ENCODE measurements around the gene C1orf94. TPM values are rescaled to one million over a fixed set of nuclear protein-coding genes. Genes with fewer than 3 reads are reported as not detected.
A peak's percentile ranks its signal among the peaks of the same experiment; 100 is the strongest.

The C1orf94 gene
- total RNA-seq, 1 donor from 2014 or later: under 0.01 TPM

DNA sequence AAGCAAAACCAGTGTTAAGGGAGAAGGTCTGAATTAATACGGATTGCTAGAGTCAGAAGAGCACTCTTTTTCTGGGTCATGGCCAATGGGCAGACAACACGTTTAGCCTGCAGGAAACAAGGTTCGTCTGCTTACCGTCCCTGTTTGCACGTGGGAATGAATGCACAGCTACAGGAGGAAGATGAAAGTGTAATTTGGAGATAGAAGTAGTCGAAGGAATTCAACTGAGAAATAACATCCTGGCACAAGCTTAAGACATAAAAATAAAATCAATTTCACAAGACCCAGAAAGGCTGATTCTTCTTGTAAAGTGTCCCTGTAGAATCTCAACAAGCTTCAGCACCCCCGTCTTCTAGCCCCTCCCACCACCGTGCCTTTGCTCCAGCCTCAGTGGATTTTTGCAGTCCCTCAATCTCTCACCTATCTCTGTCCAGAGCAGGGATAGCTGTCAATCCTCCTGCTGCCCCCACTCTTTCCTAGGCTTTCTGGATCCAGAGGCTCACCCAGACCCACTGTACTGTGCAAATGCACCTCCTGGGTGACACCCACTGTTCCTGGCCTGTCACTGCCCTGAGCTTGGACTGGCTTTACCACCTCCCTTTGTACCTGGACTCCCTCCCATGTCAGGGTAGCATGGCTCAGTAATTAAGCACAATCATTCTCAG, 60.6 kb downstream of the C1orf94 start:
- FAIRE-seq: no peak

DNA sequence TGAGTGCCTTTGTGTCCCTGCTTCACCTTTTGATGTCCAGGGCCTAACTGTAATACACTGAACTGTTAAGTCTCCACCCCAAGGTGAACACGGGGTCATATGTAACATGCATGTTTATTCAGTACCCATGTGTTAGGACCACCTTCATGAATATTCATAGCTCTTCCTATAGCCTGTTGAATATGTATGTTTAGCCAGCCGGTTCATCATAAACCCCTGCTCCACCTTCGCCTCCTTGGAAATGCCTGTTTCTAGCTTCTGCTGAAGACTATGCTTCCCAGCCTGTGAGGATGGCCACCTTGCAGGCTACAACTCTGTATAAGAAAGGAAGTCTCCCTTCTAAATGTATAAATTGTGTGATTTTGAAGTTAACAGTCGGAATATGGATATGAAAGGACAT, 69.3 kb downstream of the C1orf94 start:
- no peak for FAIRE-seq
- DNase-seq (ENCODE audit: low spot score in 2 of 2): no peak

More for the DNA sequence above, 60.6 kb downstream of the C1orf94 start:
- DNase-seq (ENCODE audit: low spot score in 2 of 2): no peak

DNA sequence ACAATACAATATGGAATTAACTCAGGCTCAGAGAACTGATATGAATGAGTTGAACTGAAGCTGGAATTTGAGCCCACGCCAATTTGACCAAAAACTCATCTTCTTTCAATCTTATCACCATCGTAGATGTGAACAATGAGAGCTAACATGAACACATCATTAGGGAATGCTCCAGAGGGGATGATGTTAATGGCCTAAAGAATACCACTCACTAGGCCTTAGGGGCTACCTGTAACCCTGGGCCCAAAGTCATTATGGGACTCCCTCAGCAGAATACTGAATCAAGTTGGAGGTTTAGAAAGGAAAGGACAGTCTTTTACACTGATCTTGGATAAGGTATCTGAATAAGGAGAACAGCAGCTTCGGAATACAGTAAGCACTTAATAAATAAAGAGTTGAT, 73.6 kb downstream of the C1orf94 start:
- FAIRE-seq (no peak), DNase-seq (ENCODE audit: low spot score in 2 of 2) (no peak)

DNA sequence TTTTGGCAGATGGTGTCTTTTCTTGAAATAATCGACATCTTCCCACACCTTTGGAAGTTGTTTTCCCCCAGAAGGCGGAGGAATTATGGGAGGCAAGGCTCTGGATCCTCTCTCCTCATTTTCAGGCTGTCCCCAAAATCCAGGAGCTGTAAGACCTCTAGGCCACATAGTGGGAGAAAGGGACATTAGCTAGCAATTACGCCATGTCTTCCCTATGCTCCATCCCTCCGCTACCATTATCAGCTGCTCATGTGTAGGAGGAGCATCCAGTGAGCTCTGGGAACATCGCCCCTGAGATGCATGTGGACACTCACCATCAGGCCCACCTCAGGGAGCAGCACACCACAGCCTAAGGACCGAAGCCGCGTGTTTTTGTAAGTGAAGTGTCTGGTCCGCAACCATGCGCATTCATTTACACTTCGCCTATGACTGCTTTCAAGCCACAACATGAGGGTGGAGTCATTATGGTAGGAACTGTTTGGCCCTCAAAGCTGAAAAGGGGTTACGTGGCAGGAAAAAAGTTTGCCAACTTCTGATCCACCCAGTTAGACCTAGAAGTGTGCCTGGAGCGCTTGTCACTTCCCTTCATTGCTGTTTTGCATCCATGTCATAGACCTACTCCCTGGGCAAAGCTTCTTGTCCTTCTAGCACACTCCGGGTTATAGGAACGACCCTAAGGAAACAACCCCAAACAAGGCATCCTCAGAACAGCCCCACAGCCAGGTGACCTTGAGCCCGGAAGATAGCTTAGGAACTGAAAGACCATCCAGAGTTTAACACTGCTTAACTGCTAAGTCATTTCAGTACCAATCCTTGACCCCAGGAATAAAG, 85.5 kb downstream of the C1orf94 start:
- no peak for DNase-seq (ENCODE audit: low spot score in 2 of 2)
- no peak for FAIRE-seq

DNA sequence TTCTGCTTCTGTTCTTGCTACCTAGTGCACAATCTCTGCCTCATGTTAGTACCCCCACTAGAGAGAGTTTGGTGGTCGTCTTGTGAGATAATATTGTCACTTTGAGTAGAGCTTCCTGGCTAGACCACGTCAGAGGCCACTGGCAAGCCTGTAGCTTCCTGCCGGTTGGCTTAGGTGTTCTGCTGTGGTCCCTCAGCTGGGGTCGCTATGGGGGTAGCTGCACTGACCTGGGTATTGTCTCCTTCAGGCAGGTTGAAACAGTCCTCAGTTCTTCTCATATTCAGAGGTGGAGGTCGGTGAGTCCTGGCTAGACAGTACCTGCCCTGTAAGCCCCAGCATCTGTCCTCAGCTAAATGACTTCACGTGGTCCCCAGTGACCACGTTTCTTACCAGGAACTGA, 86.2 kb downstream of the C1orf94 start:
- FAIRE-seq: no peak
- no peak for DNase-seq (ENCODE audit: low spot score in 2 of 2)

DNA sequence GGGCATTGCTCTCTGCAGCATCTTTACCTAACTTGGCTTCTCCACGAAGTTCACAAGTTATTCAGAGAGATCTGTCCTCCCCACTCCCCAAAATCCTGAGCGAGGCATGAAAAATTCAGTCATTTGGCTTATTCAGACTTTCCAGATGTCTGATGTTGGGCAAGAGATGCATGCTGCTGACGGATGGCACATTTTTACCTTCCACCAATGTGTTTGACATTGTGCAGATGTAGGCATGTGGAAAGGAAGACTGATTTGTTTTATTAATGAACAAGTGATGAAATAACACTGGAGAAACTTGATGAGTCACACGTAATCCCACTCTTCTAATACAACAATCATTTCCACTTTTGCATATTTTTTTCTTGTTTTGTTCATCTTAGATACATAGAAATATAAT, 86.7 kb downstream of the C1orf94 start:
- FAIRE-seq (no peak), DNase-seq (ENCODE audit: low spot score in 2 of 2) (no peak)

DNA sequence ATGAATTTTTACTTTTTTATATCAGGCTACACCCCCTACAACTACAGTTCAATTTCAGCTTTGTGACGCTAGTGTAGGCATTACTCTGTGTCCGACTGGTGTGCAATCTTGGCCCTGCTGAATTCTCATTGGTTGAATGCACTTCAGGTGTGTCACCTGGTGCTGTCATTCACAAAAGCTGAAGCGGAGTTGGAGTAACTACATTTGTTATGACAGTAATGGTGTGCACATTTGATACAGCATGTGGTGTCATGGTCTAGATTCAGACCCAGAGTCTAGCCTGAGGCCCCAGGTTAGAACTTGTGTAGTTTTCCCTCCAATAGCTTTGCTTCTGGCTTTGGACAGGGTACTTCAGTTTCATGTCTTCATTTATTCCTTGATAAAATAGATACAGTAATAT, 88.7 kb downstream of the C1orf94 start:
- DNase-seq (ENCODE audit: low spot score in 2 of 2) (no peak), FAIRE-seq (no peak)

DNA sequence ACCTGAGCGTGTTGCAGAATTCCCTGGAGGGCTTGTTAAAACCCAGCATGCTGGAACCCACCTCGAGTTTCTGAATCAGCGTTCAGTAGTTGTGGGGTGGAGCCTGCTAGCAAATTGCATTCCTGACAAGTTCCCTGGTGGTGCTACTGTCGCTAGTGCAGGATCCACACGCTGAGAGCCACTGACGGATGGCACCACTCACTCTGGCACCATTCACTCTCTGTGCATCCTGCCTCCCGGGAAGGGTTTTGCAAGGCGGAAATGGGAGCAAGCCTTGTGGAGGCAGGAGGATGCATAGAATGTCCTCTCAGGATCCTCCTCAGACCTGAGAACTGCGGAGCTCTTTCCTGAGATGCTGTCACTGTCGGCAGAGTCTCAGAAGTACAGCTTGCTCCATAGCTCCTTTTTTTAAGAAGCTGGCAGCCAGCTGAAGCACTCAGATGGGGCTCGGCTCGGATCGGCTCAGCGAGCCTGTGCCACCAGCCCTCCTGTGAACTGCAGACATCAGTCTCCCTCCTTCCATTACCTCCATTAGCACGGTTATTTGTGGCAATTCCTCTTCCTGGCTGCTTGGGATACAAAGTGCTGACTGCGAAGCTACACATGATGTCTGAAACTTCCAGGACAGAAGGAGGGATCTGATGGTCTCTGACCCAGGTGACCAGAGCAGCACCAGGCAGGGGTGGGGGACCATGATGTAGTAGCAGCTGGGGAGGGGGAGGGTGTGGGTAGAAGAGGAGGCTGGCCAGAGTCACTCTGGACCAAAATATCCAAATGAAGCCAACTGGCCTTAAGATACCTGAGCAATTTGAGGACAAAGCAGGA, 89.6 kb downstream of the C1orf94 start:
- FAIRE-seq: no peak

DNA sequence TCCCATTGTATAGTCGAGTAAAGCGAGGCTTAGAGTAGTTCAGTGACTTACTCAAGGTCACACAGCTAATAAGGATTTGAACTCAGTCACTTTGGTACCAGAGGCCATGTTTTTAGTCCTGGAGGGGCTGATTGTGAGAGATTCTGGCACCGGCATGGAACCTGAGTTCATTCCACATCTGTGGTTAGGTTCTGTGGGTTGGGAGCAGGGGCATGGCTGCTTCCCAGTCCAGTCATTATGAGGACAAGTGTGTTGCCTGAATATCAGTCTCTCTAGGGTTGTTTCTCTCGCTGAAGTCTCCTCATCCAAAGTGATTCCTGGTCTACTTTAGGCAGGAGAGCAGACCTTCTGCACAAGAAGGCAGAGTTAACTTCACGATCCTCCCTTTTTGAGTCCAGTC, 90.6 kb downstream of the C1orf94 start:
- FAIRE-seq (no peak), DNase-seq (ENCODE audit: low spot score in 2 of 2) (no peak)

More for the DNA sequence above, 89.6 kb downstream of the C1orf94 start:
- peak in 1 of 2 donors; percentile 7 for DNase-seq (ENCODE audit: low spot score in 2 of 2)

DNA sequence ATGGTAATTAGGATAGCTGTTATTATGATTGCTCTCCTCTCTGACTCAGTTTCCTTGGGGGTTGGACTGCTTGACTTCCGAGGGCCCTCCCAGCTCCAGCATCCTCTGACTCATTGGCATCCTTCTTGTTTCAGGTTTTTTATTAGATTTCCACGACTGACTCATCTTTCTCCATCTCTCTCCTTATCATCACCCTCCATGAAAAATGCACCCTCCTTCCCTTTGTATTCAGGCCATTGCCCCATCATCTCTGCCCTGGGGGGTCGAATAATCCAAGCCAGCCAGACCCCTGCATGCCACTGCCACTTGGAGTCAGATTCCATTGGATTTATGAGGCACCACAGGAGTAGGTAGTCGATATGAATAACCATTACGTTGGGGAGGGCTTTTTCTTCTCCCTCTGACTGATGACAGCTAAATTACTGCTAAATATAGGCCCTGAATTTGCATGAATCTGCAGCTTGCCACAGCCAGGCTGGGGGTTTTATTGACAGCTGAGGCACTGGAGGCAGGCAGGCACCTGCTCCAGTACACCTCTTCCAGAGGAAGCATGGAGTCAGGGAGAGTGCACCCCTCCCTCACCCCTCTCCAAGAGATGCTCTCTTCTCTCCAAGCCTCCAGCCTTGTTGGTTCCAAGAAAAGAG, 91.7 kb downstream of the C1orf94 start:
- peak in 1 of 2 donors; percentile 5 for DNase-seq (ENCODE audit: low spot score in 2 of 2)
- FAIRE-seq: no peak

Other genes with a start within 250 kb of the C1orf94 start
- 23.6 TPM for gene CSMD2, start 11.7 kb upstream of the C1orf94 start, total RNA-seq

Measured in frontal cortex (tissue), 4 donors.